ENCODE data around the gene AKR1B1. TPM values are rescaled to one million over a fixed set of nuclear protein-coding genes. Genes with fewer than 3 reads are reported as not detected.

The AKR1B1 gene
- total and polyA plus RNA-seq, 2 of the 4 experiments (the other 2 are of a cell fraction) = 90.9 to 201 TPM

- Histone ChIP-seq H3K27me3 (ENCODE audit: control insufficient read depth, insufficient read depth, low read length) (no peaks in the 10 kb centered on the region), H3K27ac (ENCODE audit: insufficient read depth, low read length) (peak overlapping the region; percentile 12; the same call in 1 of the 2 replicates), H2AK9ac (replicated peaks; ENCODE audit: low read depth, low read length, poor library complexity) (no peak overlapping the region), H2AFZ (replicated peaks; ENCODE audit: low read length, poor library complexity) (peak overlapping the region; percentile 33), H3K9ac (ENCODE audit: low read depth, low read length) (no peak overlapping the region), H3K23ac (ENCODE audit: low read depth, low read length) (no peak overlapping the region), H4K5ac (ENCODE audit: low read depth, low read length) (peak overlapping the region; percentile 27; the same call in 1 of the 2 replicates), H2BK15ac (ENCODE audit: low read depth, low read length) (peak overlapping the region; percentile 96; the same call in 2 of the 3 replicates), H2BK120ac (ENCODE audit: low read depth, low read length) (peak overlapping the region; percentile 88; the same call in 1 of the 2 replicates), H3K36me3 (ENCODE audit: control insufficient read depth, insufficient read depth, low read length) (no peaks in the 10 kb centered on the region), H3K9me3 (ENCODE audit: control insufficient read depth, insufficient read depth, low read length) (no peaks in the 10 kb centered on the region), H3K9me1 (ENCODE audit: insufficient read depth, low read length) (no peaks in the 10 kb centered on the region), H2AK5ac (ENCODE audit: low read depth, low read length) (no peak overlapping the region), H3K18ac (ENCODE audit: low read depth, low read length) (peak overlapping the region; percentile 50; the same call in 1 of the 2 replicates), H4K20me1 (ENCODE audit: insufficient read depth, low read length) (no peaks in the 10 kb centered on the region), H3K4me1 (ENCODE audit: control insufficient read depth, insufficient read depth, low read length) (peaks cover 5% of the 10 kb centered on the region), H2BK5ac (ENCODE audit: low read depth, low read length, poor library complexity, severe bottlenecking) (peak overlapping the region; percentile 10), H3K4me2 (ENCODE audit: low read depth, low read length) (peak overlapping the region; percentile 23; the same call in 1 of the 2 replicates), H3K4ac (ENCODE audit: low read depth, low read length) (peak overlapping the region; percentile 41; the same call in 1 of the 2 replicates), H3K79me1 (ENCODE audit: low read depth in 1 of 2, low read length in 2 of 2) (no peaks in the 10 kb centered on the region), H3K56ac (ENCODE audit: extremely low read depth, insufficient read depth, low read length) (no peak overlapping the region), H3K14ac (replicated peaks; ENCODE audit: low read depth, low read length) (peak overlapping the region; percentile 58; the same call in 1 of the 2 replicates), H3K4me3 (ENCODE audit: insufficient read depth, low read depth, low read length) (no peak overlapping the region), H4K8ac (ENCODE audit: low read depth in 2 of 2, low read length in 2 of 2) (peak overlapping the region in 1 of 2 experiments; percentile 81; a peak in 1 of 4 replicates), H4K91ac (ENCODE audit: insufficient read depth, low read depth, low read length) (no peak overlapping the region), H2BK20ac (ENCODE audit: low read depth, low read length) (peak overlapping the region; percentile 55; the same call in 1 of the 2 replicates)
- DNase-seq (peak; percentile 65), ATAC-seq (ENCODE audit: low read depth) (peak; percentile 65)
- intact Hi-C loops (cut with micrococcal nuclease) = no loop called here
- CTCF ChIA-PET = no interaction called here
- BruUV-seq (replicated peaks) = no TSS peak
- in situ Hi-C loops (cut with MboI; ENCODE audit: low sequenced_read_pairs) = no loop called here
- dilution Hi-C loops (cut with HindIII; ENCODE audit: low sequenced_read_pairs, unreplicated experiment) = no loop called here
- POLR2A ChIA-PET (ENCODE audit: unreplicated experiment) = no interaction called here
- no peak for TF ChIP-seq RAD21 (IDR thresholded peaks at IDR 0.05; ENCODE audit: low read length)
- no peak for TF ChIP-seq POLR2A (IDR thresholded peaks at IDR 0.05; ENCODE audit: low read depth, low read length)
- no peak for TF ChIP-seq SMC3 (IDR thresholded peaks at IDR 0.05; ENCODE audit: low read depth, low read length)
- TF ChIP-seq MXI1 (IDR thresholded peaks at IDR 0.05; ENCODE audit: borderline replicate concordance, low read depth, low read length) = no peak
- TF ChIP-seq CEBPB (IDR thresholded peaks at IDR 0.05; ENCODE audit: low read depth, low read length) = peak; percentile 86
- no peak for TF ChIP-seq BHLHE40 (IDR thresholded peaks at IDR 0.05; ENCODE audit: low read depth, low read length)
- peak; percentile 79 for TF ChIP-seq USF2 (IDR thresholded peaks at IDR 0.05; ENCODE audit: low read depth, low read length)
- TF ChIP-seq CHD1 (IDR thresholded peaks at IDR 0.05; ENCODE audit: low read depth, low read length) = no peak
- WGBS, 2 experiments (ENCODE audit: extremely low coverage in 2 of 2, insufficient read length in 1 of 2) = no CpG with 5 or more reads among the region's 3 CpGs
Observed at GRCh38 chr7:134502463-134503371, 43.8 kb upstream of the AKR1B1 start.

All from IMR-90 (cell line).